GM20000 (cell line): ENCODE results near the gene USP46.

Source experiments
- DNase-seq: peaks from one replicate; pipeline ENCODE4 v3.0.0; 2012; ENCODE audit warnings: low spot score
- TF ChIP-seq, protein P1 (sequence below): IDR thresholded peaks from 2 replicates; pipeline ENCODE4 v1.5.1; 2012; ENCODE audit warnings: mild to moderate bottlenecking, control low read depth; ENCODE audit errors: extremely low read depth, missing control alignments

The USP46 gene

DNA sequence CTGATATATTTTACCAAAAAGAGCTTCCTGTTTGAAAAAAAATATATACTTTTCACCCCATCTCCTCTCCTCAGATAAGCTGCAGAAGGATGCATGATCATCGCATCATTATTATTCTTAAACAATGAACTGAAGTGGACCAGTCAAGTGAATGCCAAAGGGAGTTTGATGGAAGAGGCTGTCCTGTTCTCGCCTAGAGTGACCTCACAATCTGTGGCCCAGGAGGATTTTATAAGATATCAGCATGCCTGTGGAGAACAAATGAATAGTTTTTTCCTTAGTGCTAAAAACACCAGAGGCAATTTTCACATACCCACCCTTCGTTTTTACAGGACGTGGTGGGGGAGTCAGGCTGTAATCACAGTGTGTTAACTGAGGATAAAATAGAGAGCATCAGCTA is 112.7 kb downstream of the USP46 start:
- DNase-seq: no peak
- TF ChIP-seq, protein P1, sequence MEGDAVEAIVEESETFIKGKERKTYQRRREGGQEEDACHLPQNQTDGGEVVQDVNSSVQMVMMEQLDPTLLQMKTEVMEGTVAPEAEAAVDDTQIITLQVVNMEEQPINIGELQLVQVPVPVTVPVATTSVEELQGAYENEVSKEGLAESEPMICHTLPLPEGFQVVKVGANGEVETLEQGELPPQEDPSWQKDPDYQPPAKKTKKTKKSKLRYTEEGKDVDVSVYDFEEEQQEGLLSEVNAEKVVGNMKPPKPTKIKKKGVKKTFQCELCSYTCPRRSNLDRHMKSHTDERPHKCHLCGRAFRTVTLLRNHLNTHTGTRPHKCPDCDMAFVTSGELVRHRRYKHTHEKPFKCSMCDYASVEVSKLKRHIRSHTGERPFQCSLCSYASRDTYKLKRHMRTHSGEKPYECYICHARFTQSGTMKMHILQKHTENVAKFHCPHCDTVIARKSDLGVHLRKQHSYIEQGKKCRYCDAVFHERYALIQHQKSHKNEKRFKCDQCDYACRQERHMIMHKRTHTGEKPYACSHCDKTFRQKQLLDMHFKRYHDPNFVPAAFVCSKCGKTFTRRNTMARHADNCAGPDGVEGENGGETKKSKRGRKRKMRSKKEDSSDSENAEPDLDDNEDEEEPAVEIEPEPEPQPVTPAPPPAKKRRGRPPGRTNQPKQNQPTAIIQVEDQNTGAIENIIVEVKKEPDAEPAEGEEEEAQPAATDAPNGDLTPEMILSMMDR: no peak

DNA sequence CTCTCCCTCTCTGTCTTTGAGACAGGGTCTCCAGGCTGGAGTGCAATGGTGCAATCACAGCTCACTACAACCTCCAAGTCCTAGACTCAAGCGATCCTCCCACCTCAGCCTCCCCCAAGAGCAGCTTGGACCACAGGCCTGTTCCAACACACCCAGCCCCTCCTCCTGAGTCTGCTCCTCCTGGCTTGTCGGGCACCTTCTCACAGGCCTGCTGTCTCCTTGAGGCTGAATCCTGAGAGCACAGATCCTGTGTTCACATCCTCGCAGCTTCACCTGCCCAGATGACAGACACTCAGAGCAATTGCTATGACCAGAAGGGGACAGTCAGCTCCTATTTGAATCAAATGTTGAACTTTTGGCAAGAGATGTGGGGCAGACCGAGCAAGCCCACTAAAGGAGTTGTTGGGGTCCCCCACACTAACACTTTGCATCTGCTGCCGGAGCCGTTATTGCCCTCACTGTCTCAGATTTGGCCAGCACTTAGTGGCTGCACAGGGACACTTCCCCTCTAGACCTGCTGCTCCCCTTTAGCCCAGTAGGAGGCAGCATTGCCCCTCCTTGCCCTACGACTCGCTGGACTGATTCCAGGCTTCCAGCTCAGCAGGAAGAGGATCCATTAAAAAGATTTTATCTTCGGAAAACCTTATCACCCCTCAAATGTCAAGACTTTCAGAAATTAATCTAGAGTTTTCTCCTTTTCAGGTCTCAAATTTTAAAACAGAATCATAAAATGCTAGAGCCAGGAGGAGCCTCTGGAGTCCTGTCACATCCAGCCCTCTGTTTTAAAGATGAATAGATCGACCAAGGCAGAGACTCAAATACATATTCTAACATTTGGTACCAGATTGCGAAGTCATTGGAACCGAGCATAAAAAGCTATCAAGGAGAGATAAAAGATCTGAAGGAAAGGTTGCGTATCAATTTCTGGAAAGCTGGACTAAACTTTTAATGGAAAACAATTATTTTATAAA is 113.7 kb downstream of the USP46 start:
- TF ChIP-seq, protein P1: peak; percentile 90
- DNase-seq: peak; percentile 73
